VCaP (cell line): ENCODE data around the gene C17orf58.
"Not testable (repeated sequence)": the region's sequence is repeated elsewhere in the genome, so short reads cannot be mapped to it uniquely, and the experiment has no call there.

Experiments used
- H3K27ac ChIP-seq: fragments of 450-650 bp; 2 replicates; pipeline ENCODE4 v1.5.1; 2017
- TF ChIP-seq, protein P1 (sequence below): fragments of 450-650 bp; conservative IDR thresholded peaks from 2 replicates; pipeline ENCODE4 v1.5.1; 2017; ENCODE audit warnings: mild to moderate bottlenecking, moderate library complexity

The C17orf58 gene

DNA sequence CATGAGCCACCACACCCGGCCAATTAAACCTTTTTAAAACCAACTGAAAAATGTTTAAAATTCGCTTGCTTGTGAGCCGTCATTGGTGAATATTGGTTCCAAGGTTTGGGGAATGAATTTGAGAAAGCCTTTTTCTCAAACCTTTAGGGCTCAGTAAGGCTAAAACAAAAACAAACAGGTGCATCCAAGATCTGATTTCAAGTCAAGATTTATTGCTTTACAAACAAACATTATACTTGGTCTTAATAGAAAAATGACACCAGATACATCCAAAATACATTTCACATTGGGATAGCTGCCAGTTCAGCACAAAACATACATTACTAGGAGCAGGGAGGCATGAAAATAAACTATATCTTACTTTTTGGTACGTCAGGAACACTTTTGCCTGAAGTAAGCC, 5.4 kb downstream of the C17orf58 start:
- TF ChIP-seq, protein P1, sequence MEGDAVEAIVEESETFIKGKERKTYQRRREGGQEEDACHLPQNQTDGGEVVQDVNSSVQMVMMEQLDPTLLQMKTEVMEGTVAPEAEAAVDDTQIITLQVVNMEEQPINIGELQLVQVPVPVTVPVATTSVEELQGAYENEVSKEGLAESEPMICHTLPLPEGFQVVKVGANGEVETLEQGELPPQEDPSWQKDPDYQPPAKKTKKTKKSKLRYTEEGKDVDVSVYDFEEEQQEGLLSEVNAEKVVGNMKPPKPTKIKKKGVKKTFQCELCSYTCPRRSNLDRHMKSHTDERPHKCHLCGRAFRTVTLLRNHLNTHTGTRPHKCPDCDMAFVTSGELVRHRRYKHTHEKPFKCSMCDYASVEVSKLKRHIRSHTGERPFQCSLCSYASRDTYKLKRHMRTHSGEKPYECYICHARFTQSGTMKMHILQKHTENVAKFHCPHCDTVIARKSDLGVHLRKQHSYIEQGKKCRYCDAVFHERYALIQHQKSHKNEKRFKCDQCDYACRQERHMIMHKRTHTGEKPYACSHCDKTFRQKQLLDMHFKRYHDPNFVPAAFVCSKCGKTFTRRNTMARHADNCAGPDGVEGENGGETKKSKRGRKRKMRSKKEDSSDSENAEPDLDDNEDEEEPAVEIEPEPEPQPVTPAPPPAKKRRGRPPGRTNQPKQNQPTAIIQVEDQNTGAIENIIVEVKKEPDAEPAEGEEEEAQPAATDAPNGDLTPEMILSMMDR, result no peak
- H3K27ac ChIP-seq, result peak overlapping the region; percentile 24; the same call in 1 of the 2 replicates

- H3K27ac ChIP-seq, result no peak overlapping the region
- TF ChIP-seq, protein P1, result no peak
Measured at GRCh38 chr17:67983383-67983688, 12.9 kb downstream of the C17orf58 start.

DNA sequence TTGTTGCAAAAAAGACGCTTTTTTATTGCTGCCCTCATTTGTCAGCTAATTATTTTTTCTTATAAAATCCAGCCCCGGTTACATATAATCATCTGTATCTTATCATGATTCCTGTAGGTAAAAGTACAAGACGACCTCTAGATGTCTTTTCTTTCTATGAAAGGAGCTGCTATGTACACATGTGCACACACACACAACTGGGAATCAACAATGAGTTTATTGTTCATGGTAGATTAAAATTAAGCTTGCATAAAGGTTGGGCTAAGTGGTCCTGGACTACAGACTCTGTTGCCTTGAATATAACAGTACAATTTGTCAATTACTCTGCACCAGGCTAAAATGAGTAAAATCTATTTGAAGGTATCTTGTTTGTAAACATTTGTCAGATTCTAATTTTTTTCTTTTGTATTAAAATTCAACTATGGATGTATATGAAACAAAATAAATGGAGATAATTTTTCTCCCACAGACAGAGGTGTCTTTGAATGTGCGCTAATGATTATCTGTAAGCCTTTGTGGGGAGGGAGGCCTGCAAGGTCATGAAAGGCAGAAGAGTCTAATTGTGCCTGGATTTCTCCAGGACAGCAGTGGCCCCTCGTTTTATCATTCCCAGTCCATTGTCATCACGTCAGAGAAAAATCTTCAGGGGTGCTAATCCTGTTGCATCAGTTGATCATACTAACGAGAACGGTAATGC, 13.4 kb downstream of the C17orf58 start:
- H3K27ac ChIP-seq, result no peak overlapping the region
- TF ChIP-seq, protein P1, result no peak

- H3K27ac ChIP-seq, result no peak overlapping the region
Measured at GRCh38 chr17:67982034-67982640, 14.1 kb downstream of the C17orf58 start.

GRCh38 chr17:67980883-67981282, 15.4 kb downstream of the C17orf58 start:
- not testable (repeated sequence) for H3K27ac ChIP-seq

More at GRCh38 chr17:67982034-67982640, 14.1 kb downstream of the C17orf58 start:
- TF ChIP-seq, protein P1, result no peak

GRCh38 chr17:67980456-67980855, 15.8 kb downstream of the C17orf58 start:
- TF ChIP-seq, protein P1, result no peak
- H3K27ac ChIP-seq, result peak overlapping the region; percentile 7; the same call in 1 of the 2 replicates

DNA sequence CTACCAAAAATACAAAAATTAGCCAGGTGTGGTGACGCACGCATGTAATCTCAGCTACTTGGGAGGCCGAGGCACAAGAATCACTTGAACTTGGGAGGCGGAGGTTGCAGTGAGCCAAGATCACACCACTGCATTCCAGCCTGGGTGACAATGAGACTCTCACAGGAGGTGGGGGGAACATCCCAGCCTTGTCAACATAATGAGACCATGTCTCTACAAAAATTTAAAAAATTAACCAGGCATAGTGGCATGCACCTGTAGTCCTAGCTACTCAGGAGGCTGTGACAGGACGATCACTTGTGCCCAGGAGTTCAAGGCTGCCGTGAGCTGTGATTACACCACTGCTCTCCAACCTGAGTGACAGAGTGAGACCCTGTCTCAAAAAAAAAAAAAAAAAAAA, 20.0 kb downstream of the C17orf58 start:
- not testable (repeated sequence) for H3K27ac ChIP-seq

GRCh38 chr17:67974598-67975066, 21.6 kb downstream of the C17orf58 start:
- H3K27ac ChIP-seq, result no peak overlapping the region
- TF ChIP-seq, protein P1, result no peak
